ENCODE measurements around the gene KLHL3. TPM values are rescaled to one million over a fixed set of nuclear protein-coding genes. Genes with fewer than 3 reads are reported as not detected.
A peak's percentile ranks its signal among the peaks of the same experiment; 100 is the strongest.

The KLHL3 gene
- total RNA-seq, 1 donor from 2014 or later: 6.8 TPM

- intact Hi-C loops (cut with DNase I): no loop called here
- Histone ChIP-seq H3K4me3 (no peak overlapping the region), H3K27me3 (no peaks in the 10 kb centered on the region), H3K27ac (no peak overlapping the region), H3K4me1 (peaks cover 16% of the 10 kb centered on the region), H3K36me3 (peaks cover 9% of the 10 kb centered on the region), H3K9me3 (no peaks in the 10 kb centered on the region)
- DNase-seq: no peak
- ATAC-seq: no peak
- no peak for TF ChIP-seq CTCF (IDR thresholded peaks at IDR 0.05)
Measured at GRCh38 chr5:137750436-137750835, 14.5 kb upstream of the KLHL3 start.

GRCh38 chr5:137747848-137748247 lies 12.0 kb upstream of the KLHL3 start:
- intact Hi-C loops (cut with DNase I): no loop called here
- no peaks in the 10 kb centered on the region for H3K27me3 ChIP-seq
- ATAC-seq (no peak), DNase-seq (no peak)
- no peak overlapping the region for H3K27ac ChIP-seq
- no peak overlapping the region for H3K4me3 ChIP-seq
- H3K4me1 ChIP-seq: peaks cover 16% of the 10 kb centered on the region
- TF ChIP-seq CTCF (IDR thresholded peaks at IDR 0.05): no peak
- H3K9me3 ChIP-seq: no peaks in the 10 kb centered on the region
- peaks cover 9% of the 10 kb centered on the region for H3K36me3 ChIP-seq

- Histone ChIP-seq H3K9me3 (no peaks in the 10 kb centered on the region), H3K27ac (no peak overlapping the region), H3K4me1 (no peaks in the 10 kb centered on the region), H3K36me3 (no peaks in the 10 kb centered on the region), H3K4me3 (no peak overlapping the region), H3K27me3 (no peaks in the 10 kb centered on the region)
- intact Hi-C loops (cut with DNase I): loop anchor here (5.0 kb wide), 1 partner anchor 116 kb away; no protein-coding TSS in a partner anchor
- peak; percentile 90 for ATAC-seq
- peak; percentile 70 for TF ChIP-seq CTCF (IDR thresholded peaks at IDR 0.05)
- DNase-seq: no peak
Measured at GRCh38 chr5:137743031-137743640, 7.2 kb upstream of the KLHL3 start.

- TF ChIP-seq CTCF (IDR thresholded peaks at IDR 0.05): no peak
- H3K27ac ChIP-seq: no peak overlapping the region
- H3K27me3 ChIP-seq: no peaks in the 10 kb centered on the region
- H3K36me3 ChIP-seq: no peaks in the 10 kb centered on the region
- H3K4me3 ChIP-seq: no peak overlapping the region
- DNase-seq (no peak), ATAC-seq (no peak)
- H3K9me3 ChIP-seq: no peaks in the 10 kb centered on the region
- peaks cover 7% of the 10 kb centered on the region for H3K4me1 ChIP-seq
- intact Hi-C loops (cut with DNase I): loop anchor here (5.0 kb wide), 1 partner anchor 114 kb away; no protein-coding TSS in a partner anchor
Measured at GRCh38 chr5:137741718-137742117, 5.8 kb upstream of the KLHL3 start.

- Histone ChIP-seq H3K4me3 (no peak overlapping the region), H3K27ac (no peak overlapping the region), H3K9me3 (no peaks in the 10 kb centered on the region), H3K36me3 (no peaks in the 10 kb centered on the region), H3K4me1 (peaks cover 18% of the 10 kb centered on the region), H3K27me3 (no peaks in the 10 kb centered on the region)
- no peak for ATAC-seq
- intact Hi-C loops (cut with DNase I): loop anchor here (5.0 kb wide), 1 partner anchor 112 kb away; no protein-coding TSS in a partner anchor
- TF ChIP-seq CTCF (IDR thresholded peaks at IDR 0.05): no peak
- no peak for DNase-seq
Measured at GRCh38 chr5:137739737-137740136, 3.8 kb upstream of the KLHL3 start.

GRCh38 chr5:137738947-137739346 lies 3.1 kb upstream of the KLHL3 start:
- intact Hi-C loops (cut with DNase I): no loop called here
- Histone ChIP-seq H3K4me3 (no peak overlapping the region), H3K9me3 (no peaks in the 10 kb centered on the region), H3K4me1 (peaks cover 18% of the 10 kb centered on the region), H3K27me3 (no peaks in the 10 kb centered on the region), H3K36me3 (no peaks in the 10 kb centered on the region), H3K27ac (no peak overlapping the region)
- DNase-seq: no peak
- ATAC-seq: no peak
- no peak for TF ChIP-seq CTCF (IDR thresholded peaks at IDR 0.05)

All from upper lobe of right lung (tissue), 1 donor.